SKM-1 (cell line): ENCODE results near the gene IZUMO1.

Experiments used
- DNase-seq: peaks from one replicate; lab custom pipeline; 2025; ENCODE audit not compliant: unreplicated experiment; lab: John Stamatoyannopoulos, UW

IZUMO1 gene

GRCh38 chr19:48757741-48758144 lies 11.0 kb upstream of the IZUMO1 start:
- no peak for DNase-seq

GRCh38 chr19:48757089-48757675 lies 10.5 kb upstream of the IZUMO1 start:
- DNase-seq, result no peak

- DNase-seq, result no peak
These were observed 10.0 kb upstream of the IZUMO1 start for GRCh38 chr19:48756686-48757085.

- no peak for DNase-seq
These were observed 9.5 kb upstream of the IZUMO1 start for GRCh38 chr19:48756212-48756611.

- no peak for DNase-seq
These were observed 9.1 kb upstream of the IZUMO1 start for GRCh38 chr19:48755787-48756186.

- no peak for DNase-seq
These were observed 8.5 kb upstream of the IZUMO1 start, which contains the start of gene FGF21 for GRCh38 chr19:48755084-48755641. Gene FGF21 (plus strand): TSS chr19:48755524. CDS start chr19:48756237, 713 bp downstream.

- no peak for DNase-seq
These were observed 6.0 kb upstream of the IZUMO1 start, which contains the start of gene FUT1 for GRCh38 chr19:48752496-48753365. Gene FUT1 (minus strand): TSS chr19:48752641. CDS start chr19:48751281, 1,360 bp downstream.

- DNase-seq, result no peak
These were observed 5.3 kb upstream of the IZUMO1 start for GRCh38 chr19:48751845-48752495.

GRCh38 chr19:48750771-48751504 lies 4.2 kb upstream of the IZUMO1 start:
- no peak for DNase-seq

- DNase-seq, result no peak
These were observed 3.6 kb upstream of the IZUMO1 start for GRCh38 chr19:48750351-48750750.

- no peak for DNase-seq
These were observed 3.0 kb upstream of the IZUMO1 start for GRCh38 chr19:48749571-48750198.

- no peak for DNase-seq
These were observed 599 bp downstream of the IZUMO1 start for GRCh38 chr19:48746110-48746509.

GRCh38 chr19:48745208-48745995 lies 1.3 kb downstream of the IZUMO1 start:
- DNase-seq, result peak; percentile 7

GRCh38 chr19:48742096-48742495 lies 4.6 kb downstream of the IZUMO1 start:
- no peak for DNase-seq

- no peak for DNase-seq
These were observed 5.3 kb downstream of the IZUMO1 start for GRCh38 chr19:48741129-48741999.

GRCh38 chr19:48740164-48740972 lies 6.3 kb downstream of the IZUMO1 start, which contains the start of gene RASIP1:
Gene RASIP1 (minus strand): TSS chr19:48740610. CDS start chr19:48740282, 328 bp downstream.
- DNase-seq, result no peak

- DNase-seq, result no peak
These were observed 7.1 kb downstream of the IZUMO1 start for GRCh38 chr19:48739404-48740163.
